SU-DHL-6 (cell line): ENCODE results near the gene DELE1.

Source experiments
- EZH2phosphoT487 ChIP-seq: fragments of 200-600 bp; sonication (generic), shearing (Covaris generic); conservative IDR thresholded peaks from 2 replicates; pipeline ENCODE4 v1.6.1; 2018; ENCODE audit warnings: mild to moderate bottlenecking, antibody characterized with exemption, low read length, moderate library complexity, mixed read lengths
- TF ChIP-seq, protein P1 (sequence below): fragments of 200-600 bp; sonication (generic); IDR thresholded peaks from one replicate; pipeline ENCODE4 v1.5.1; 2017; ENCODE audit warnings: antibody characterized with exemption, mild to moderate bottlenecking, low read length, moderate library complexity; ENCODE audit not compliant: insufficient read depth, poor library complexity, severe bottlenecking

DNA sequence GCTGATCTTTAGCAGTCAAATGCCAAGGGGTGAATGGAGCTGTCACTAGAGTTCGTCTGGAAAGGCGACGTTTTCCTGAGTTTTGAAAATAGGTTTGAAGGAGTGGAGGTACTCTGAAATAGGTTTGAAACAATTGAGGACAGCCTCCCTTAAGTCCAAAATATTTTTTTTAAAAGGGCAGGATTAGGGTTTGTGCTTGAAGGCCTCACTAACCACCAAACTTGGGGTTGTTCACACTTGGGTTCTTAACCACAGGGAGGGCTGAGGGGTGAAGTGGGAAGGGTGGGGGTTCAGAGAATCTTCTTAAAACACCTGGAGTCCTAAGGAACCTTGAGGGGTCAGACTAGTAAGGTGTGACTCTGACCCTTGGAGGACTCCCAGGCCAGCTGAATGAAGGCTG lies 37.8 kb downstream of the DELE1 start:
- TF ChIP-seq, protein P1, sequence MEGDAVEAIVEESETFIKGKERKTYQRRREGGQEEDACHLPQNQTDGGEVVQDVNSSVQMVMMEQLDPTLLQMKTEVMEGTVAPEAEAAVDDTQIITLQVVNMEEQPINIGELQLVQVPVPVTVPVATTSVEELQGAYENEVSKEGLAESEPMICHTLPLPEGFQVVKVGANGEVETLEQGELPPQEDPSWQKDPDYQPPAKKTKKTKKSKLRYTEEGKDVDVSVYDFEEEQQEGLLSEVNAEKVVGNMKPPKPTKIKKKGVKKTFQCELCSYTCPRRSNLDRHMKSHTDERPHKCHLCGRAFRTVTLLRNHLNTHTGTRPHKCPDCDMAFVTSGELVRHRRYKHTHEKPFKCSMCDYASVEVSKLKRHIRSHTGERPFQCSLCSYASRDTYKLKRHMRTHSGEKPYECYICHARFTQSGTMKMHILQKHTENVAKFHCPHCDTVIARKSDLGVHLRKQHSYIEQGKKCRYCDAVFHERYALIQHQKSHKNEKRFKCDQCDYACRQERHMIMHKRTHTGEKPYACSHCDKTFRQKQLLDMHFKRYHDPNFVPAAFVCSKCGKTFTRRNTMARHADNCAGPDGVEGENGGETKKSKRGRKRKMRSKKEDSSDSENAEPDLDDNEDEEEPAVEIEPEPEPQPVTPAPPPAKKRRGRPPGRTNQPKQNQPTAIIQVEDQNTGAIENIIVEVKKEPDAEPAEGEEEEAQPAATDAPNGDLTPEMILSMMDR: no peak
- TF ChIP-seq EZH2phosphoT487: no peak
